Lung microvascular endothelial cell (primary cell): ENCODE data around the gene NTRK2. TPM values are rescaled to one million over a fixed set of nuclear protein-coding genes. Genes with fewer than 3 reads are reported as not detected.
A peak's percentile ranks its signal among the peaks of the same experiment; 100 is the strongest.

Experiments used
- DNase-seq, 2 donors: peaks; one replicate each; pipeline versions ENCODE4 v3.0.0 to v3.0.0-alpha.2; 2010; ENCODE audit warnings: low read depth in 2 of 2
- total RNA-seq: library from RNA; depleted of rRNA; stranded (reverse); fragments of >200 nt; gene quantifications from 2 replicates; pipeline ENCODE4 v1.2.1, GENCODE V29; 2014

Gene NTRK2
- total RNA-seq, 1 donor from 2014 or later: under 0.01 TPM

DNA sequence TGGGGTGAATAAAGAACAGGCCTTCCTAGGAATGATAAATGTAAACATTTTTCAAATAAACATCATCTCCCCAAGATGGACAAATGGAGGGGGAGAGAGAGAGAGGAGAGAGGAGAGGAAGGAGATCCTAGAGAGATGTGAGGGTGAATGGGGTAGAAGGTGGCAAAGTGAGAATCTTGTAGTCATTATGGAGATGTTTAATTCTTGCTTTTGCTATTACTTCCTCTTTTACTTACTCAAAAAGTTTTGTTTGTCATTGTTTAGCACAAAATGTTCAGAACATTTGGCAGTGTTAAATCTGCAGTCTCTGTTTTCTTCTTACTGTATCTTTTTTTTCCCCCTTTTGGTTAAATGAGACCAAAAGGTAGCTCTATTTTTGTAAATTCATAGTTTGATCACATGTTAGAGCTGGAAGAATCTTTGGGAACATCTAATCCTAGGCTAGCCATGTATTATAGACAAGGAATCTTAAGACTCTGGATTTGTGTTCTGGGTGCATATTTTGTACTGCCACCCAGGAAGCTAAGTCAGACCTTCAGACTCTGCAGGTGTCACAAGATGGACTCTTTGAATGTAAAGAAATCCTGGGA is 266.1 kb downstream of the NTRK2 start:
- no peak for DNase-seq

DNA sequence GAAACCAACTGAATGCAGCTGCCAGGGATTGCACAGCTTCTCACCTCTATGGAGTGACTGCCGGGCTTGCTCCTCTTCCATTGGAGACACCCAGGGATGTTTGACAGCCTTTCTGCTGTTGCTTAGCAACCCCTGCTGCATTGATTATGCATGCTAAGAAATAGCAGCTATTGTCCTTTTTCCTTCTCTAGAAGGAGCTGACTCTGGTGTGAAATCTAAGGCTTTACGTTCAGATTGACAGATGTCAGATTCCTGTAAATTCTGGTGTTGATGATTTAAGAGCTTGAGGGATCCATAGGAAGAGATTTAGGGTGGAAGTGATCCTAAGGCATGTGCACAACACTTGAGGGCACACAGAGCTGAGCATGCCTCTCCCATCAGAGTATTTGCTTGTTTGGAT is 267.7 kb downstream of the NTRK2 start:
- DNase-seq: no peak

DNA sequence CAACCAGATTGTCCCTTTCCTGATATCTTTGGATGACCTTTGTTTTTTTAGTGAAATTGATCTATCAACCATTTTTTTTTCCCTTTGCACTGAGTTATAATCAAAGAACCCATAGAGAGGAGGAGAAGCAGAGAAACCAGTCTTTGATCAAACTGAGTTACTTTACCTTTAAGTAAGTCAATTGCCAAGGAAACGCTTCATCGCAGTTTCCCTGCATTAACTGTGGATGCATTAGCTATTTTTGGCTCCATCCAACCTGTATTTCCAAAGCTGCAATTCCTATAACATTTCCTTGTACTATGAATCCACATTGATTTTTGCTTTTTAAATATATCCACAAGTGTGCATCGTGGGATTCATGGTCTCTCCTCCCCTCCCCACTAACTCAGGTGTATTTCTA is 268.1 kb downstream of the NTRK2 start:
- no peak for DNase-seq

DNA sequence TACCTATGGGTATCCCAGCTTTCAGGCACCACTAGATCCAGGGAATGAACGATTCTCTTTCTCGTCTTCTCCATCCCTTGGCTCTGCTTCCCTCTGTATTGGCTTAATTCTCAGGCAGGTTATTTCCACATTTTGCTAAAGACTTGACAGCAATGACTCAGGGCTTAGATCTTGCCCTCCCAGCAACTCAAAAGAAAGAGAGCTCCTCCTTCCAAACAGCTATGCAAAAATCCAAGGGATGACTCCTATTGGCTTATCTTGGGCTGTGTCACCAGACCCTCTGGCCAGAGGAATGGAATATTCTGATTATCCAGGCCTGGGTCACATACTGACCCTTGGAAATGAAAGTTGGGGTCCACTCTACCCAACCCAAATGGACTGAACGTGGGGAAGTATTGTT is 270.2 kb downstream of the NTRK2 start:
- no peak for DNase-seq

DNA sequence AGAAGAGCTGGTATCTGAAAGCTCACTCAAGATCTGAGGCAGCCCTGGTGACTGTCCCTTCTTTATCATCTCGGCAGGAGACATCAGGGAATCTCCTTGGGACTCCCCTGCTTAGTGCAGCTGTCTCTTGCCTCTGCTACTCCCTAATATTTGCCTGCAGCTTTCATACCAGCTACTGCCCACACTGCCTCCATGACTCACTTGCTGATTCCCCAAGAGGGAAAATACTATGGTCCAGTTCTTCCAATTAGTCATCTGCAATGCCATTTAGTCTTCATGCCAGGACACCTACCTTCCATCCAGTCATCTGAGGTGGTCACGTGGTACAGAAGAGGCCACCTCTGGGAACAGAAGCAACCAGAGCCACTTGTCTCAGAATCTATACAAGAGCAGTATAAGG is 270.8 kb downstream of the NTRK2 start:
- no peak for DNase-seq

DNA sequence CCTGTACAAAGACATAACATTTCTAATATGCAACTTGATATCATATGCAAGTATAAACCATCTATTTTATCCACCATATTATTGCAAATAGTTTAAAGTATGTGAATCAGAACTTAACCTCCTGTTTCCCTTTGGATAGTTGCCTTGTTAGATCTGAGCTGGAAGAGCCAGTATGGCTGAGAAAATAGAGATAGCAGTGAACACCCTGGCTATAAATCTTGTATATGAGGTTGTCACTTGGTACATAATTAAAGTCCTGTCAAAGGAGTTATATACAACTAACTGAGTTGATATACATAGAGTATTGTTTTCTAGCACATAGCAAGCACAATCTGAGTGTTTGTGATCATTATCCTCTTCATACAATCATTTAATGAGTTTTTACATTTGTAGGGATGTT is 272.3 kb downstream of the NTRK2 start:
- no peak for DNase-seq

DNA sequence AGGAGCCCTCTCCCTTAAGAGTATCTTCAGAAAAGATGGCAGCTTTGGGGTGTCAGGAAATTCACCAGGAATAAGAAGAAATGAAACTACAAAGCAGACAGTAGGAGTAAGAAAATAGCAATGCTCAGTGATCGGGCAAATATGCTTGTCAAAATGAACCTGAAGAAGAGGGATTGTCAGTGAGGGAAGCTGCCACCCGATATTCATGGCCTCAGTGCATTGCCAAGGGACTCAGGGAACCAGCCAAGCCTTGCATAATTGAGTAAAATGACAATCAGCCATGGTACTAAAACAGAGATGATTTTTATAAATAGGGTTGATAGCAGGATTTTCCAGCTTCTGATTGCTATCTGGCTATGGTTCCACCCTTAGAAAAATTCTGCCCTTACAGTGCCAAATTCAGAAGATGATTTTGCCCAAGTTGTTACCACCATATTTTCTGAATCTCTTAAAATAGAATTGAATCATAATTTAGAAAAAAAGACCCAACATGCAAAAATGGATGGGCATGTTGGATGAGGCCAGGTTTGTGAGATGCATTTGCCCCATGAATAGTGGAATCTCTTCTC is 274.0 kb downstream of the NTRK2 start:
- DNase-seq: no peak

DNA sequence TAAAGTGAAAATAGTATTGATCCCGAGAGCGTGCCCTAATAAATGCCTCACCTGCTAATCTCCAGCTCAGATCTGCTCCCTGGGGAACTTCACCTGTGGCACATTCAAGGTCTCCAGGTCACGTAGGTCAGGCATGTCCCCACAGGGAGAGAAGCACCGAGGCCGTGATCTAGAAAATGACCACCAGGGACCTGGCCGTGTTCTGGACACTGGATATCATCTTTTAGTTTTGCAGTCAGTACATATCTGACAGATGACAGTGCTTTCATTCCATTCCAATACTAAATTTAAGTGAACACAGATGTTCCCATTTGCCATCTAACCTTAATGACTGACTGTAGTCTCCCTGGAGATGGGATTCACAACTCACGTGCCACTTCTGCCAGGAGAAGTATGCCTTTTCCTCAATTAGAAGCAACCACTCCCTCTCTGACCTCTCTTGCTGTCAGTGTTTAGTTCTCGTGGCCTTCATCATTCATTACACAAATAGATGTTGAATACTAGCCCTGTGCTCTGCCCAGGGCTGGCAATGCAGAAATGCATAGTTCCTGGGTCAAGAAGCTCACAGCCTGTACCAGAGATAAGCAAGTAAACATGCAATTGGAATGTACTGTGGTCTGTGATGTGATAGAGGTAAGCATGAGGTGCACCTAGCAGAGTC is 276.5 kb downstream of the NTRK2 start:
- no peak for DNase-seq

DNA sequence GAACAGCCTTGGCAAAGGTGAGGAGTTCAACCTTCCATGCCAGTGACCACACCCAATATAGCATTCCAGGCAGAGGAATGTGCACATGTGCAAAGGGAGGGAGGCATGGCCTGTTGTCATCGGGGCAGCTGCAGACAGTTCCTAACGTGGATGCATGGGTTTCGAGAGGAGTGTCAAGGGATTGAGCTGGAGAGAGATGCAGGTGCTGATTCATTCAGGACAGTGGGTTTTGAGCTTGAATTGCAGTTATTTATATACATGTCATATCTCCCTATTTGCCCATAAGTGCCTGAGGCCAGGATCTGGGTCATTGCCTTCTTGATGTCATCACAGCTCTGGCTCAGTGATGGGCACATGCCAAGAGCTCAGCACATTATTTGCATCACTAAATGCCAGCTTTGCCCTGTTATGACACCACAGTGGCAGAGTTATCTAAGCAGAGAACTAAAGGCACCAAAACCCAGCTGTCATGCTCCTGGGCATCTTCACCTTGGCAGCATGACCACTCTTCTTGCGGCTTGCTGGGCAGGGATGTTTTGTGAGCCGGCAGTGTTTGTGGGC is 278.0 kb downstream of the NTRK2 start:
- no peak for DNase-seq

DNA sequence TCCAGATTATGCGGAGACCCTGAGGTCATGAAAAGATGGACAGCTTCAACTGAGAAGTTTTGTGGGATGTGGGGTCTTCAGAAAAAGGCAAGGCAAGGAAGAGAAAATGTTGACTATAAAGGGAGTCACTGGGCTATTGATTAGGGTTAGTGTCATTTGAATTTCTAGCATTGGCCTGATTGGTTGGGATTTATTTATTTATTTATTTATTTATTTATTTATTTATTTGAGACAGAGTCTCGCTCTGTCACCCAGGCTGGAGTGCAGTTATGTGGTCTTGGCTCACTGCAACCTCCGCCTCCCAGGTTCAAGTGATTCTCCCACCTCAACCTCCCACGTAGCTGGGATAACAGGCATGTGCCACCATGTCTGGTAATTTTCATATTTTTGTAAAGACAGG is 279.7 kb downstream of the NTRK2 start:
- DNase-seq: no peak

DNA sequence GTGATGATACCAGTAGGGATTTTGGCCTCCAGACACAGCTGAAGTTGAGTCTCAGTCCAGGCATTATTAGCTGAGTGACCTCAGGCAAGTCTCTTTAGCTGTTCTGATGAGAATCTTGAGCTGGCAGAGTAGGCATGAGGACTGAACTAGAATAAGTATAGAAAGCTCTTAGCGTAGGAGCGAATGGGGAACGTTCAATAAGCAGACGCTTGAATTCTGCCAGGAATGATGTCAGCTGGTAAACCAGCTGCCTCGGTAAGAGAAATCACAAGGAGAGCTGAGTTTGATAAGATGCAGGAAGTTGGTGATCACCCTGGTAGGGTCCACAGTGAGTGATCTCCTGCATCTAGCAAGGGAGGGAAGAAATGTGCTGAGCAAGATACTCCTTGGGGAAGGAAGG is 280.4 kb downstream of the NTRK2 start:
- no peak for DNase-seq

DNA sequence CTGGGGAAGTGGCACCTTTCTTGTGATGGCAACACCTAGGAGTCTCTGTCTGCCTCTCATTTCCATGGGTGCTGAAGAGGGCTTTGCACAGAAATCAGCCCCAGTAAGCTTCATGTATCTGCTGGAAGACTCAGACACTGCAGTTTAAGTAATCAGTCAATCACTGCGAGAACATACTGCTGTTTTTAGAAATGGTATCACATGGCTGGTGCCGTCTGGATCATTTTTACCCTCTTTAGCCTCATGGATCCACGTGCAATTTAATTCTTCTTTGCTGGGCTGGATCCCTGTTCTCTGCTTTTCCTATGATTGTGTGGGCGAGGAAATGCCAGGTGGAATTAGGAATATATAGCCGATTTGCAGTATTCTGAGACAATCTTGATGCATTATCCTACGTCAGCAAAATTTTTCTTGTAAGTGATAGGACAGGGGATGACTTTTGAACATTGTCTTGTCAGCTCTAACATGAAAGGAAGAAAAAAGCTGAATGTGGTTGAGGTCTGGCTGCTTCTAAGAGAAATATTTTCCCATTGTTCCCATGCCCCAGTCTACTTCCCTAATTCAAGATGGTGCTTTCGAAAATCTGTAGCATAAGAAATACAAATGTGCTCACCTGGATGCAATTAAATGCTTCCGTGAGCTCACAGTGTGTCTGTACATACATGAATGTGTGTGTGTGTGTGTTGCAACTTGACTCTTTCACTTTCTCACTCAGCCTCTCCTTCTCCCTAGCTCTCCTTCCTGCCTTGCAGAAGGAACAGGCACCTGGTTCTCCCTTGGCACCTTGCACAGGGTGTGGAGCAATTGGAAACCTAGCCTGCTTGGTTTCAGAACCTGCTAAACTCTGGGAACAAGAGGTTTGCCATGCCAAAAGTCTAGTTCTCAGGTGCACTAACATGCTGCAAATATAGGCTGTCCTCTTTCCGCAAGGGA is 281.6 kb downstream of the NTRK2 start:
- no peak for DNase-seq

DNA sequence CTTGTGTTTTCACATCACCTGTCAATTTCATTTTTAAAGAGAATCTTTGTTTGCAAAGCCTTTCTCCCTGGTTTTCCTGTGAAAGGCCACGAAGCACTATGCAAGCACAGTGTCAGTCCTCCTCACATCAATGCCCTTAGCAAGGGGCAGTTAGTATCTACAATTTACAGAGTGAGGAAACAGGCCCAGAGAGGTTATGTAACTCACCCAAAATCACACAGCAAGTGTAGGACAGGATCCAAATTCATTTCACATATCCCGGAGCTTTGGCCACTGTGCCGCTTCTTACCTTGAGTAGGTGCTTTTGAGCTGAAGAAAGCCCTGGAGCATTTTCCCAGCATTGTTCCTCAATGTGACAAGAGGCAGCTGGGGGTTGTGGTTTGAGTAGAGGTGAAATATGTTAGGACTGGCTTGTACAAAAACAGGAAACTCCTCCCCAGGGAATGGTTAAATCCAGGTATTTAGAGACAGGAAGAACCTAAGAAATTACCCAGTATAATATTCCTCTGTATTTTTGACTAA is 283.8 kb downstream of the NTRK2 start:
- DNase-seq: no peak

DNA sequence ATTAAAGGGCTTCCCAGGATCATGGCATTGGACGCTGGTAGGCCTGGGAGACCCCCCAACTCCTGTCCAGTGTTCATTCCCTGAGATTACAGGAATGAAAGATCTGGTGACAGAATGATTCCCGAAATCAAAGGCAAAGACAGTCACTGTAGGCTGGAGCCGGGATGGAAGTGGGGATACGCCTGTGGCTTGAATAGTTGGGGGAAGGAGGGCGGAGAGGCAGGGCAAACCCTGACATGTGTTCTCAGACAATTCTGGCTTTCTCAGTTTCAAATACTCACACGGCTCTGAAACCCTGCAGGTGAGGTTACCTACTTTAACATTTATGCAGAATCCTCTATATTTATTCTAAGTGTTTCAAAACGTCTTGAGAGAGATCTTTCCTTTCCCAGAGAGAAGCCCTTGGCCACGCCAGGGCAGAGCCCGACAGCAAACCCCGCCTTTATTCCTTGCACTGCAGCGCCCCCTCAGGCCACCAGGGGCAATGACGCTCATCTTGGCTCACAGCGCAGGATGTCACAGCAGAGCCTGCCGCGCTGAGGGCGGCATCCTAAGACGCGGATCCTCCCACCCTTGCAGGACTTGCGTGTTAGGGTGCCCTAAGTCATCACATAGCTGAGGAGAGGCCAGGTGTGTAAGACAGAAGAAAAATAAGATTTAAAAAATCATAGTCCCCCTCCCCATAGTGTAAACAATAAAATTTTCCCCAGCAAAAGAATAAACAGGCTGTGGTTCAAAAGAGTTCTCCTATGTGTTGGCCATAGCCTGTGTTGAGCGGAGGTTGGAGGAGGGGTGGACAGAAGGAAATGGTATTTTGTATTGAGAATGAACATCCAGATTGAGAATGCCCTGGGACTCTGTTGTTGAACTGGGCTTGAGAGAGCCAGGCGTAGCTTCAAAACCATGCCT is 284.5 kb downstream of the NTRK2 start:
- DNase-seq: peak; percentile 25 to 27

DNA sequence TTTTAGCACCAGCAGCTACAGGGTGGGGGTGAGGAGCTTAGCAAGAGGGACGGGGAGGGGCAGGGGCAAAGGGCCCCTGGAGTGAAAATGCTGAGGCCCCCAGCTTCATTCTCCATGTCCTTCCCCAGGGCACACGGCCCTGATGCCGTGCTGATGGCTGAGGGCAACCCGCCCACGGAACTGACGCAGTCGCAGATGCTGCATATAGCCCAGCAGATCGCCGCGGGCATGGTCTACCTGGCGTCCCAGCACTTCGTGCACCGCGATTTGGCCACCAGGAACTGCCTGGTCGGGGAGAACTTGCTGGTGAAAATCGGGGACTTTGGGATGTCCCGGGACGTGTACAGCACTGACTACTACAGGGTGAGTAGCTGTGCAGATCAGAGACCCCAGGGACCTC is 285.6 kb downstream of the NTRK2 start:
- no peak for DNase-seq

DNA sequence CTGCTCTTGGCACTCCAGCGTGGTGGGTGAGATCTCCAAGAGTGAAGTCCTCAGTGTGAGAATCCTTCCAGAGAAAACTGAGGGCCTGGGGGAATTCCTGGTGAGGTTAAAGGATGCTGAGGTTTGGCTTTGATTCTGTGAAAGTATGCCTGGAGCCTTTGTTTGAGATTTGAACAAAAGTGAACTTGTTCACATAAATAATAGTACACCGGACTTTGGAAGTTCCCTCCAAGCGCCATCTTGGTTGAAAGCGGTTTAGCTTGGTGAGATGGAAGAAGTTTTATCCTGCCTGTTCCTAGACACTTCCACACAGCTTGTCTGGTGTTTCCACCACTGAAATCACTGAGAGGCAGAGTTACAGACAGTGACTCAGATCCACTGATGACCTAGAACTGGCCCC is 286.4 kb downstream of the NTRK2 start:
- no peak for DNase-seq

DNA sequence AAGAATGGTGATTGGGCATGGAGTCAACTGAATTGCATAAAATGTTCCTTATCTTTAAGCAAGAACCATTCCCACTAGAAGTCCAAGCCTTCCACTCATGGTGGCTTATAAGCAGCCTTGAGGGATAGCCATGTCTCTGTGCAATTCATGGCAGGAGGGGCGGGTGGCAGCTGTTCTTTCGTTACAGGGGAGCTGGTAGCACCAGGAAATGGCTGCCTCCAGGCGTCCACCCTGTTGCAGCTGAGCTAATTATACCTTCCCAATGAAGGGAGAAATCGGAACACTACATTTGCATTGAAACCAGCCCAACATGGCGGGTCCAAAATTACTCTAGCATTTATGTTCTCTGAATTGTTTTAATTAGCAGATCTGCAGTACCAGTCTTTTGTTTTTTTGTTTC is 289.8 kb downstream of the NTRK2 start:
- DNase-seq: no peak

DNA sequence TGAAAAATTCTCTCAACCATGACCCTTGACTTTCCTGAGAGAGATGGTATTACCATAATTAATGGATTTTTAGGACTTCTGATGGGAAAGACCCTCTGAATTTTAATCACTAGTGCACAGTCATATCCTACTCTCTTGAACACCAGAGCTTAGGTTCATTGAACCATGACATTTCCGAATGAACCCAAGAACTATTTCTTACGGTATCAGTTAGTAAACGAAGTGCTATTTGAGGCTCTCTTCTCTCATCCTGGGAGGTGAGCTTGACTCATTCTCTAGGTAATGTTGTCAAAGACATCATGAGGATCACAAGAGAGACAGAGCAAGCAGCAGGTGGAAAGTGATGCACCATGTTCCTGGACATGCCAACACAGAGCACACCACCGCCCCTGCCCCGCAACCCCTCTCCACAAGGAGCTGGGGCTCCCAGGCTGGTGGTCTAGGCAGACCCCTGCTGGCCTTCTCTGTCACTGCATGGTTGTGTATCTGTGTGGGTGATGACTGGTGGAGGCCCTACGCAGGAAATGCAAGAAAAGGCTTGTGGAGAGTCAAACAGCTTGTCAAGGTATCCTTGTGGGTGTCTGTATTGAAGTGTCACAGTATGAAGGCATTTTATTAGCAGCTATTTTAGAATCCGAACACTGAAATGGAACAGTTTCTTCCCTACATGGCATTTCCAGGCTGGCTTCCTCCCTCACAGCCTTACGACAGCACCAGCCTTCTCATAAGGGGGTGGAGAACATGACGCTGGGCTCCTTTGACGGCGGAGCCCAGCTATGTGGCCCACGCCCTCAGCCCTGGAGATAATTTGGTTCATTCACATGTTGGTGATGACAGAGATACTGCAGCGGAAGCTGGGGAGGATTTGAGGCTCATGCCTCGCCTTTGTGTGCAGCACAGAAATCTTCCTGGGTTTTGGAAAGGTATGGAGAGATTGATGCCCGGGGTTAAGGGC is 297.6 kb downstream of the NTRK2 start:
- DNase-seq: no peak

DNA sequence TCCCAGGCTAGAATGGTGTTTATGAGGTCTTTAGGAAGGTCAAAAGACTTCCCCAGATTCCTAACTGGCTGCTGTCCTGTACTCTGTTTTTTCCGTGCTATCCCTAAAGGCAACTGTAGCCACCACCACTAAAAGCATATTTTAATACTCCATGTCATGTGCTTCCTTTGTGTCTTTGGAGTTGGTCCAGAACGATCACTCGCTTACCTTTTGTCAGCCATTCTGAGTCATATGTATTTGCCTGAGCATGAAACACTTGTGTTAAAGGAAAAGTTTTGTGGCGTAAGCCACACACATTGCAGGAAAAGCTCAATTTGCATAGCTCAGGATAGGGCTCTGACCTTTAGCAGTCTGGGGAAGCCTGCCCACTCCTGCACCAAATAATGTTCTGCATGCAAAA is 299.6 kb downstream of the NTRK2 start:
- peak in 1 of 2 donors; percentile 41 for DNase-seq

DNA sequence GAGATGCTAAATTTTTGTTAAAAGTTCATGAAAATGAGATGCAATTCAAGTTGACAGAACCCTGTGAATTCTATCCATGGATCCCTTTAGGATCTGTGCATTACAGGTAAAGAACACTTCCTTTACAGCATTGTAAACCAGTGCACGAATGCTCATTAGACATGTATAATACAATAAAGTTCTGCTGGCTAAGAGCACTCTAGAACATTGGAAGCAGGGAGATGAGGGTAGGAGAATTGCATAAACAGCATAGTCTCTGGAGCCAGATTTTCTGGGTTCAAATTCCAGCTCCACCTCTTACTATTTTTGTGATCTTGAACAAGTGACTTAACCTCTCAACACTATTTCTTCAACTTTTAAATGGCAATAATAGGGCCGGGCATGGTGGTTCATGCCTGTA is 300.2 kb downstream of the NTRK2 start:
- no peak for DNase-seq
